Neural cell (in vitro differentiated cells): ENCODE results near the gene STARD9.
A peak's percentile ranks its signal among the peaks of the same experiment; 100 is the strongest.

Experiments used
- CTCF ChIP-seq: fragments of 450-650 bp; IDR thresholded peaks from 2 replicates; pipeline ENCODE4 v1.5.1; 2014; ENCODE audit warnings: antibody characterized with exemption, mild to moderate bottlenecking, moderate library complexity; ENCODE audit not compliant: poor library complexity, severe bottlenecking
- EP300 ChIP-seq: fragments of 450-650 bp; conservative IDR thresholded peaks from 2 replicates; pipeline ENCODE4 v1.6.1; 2014; ENCODE audit warnings: antibody characterized with exemption, mild to moderate bottlenecking, moderate library complexity; ENCODE audit not compliant: poor library complexity, severe bottlenecking
- EZH2 ChIP-seq: fragments of 200-600, 300-800 bp; shearing (Covaris generic), sonication (generic); IDR thresholded peaks from 2 replicates; pipeline ENCODE4 v1.6.1; 2014; ENCODE audit warnings: antibody characterized with exemption, low read length, borderline replicate concordance, mild to moderate bottlenecking; ENCODE audit not compliant: insufficient read depth, poor library complexity, severe bottlenecking
- MXI1 ChIP-seq: fragments of 450-650 bp; conservative IDR thresholded peaks from 2 replicates; pipeline ENCODE4 v1.6.1; 2014; ENCODE audit warnings: antibody characterized with exemption, mild to moderate bottlenecking; ENCODE audit not compliant: poor library complexity, severe bottlenecking
- POLR2AphosphoS5 ChIP-seq: IDR thresholded peaks from 2 replicates; pipeline ENCODE4 v1.6.1; 2012
- RAD21 ChIP-seq: fragments of 450-650 bp; conservative IDR thresholded peaks from 2 replicates; pipeline ENCODE4 v1.6.1; 2014; ENCODE audit warnings: antibody characterized with exemption, mild to moderate bottlenecking, moderate library complexity
- REST ChIP-seq: IDR thresholded peaks from 2 replicates; pipeline ENCODE4 v1.6.1; 2012; ENCODE audit warnings: borderline replicate concordance
- SMC3 ChIP-seq: fragments of 450-650 bp; conservative IDR thresholded peaks from 2 replicates; pipeline ENCODE4 v1.6.1; 2014; ENCODE audit warnings: antibody characterized with exemption, mild to moderate bottlenecking, moderate library complexity; ENCODE audit not compliant: poor library complexity
- TAF1 ChIP-seq: IDR thresholded peaks from 2 replicates; pipeline ENCODE4 v1.6.1; 2012; ENCODE audit warnings: low read depth

GRCh38 chr15:42736793-42737528 lies 161.6 kb downstream of the STARD9 start, which contains the start of gene CDAN1:
- peak; percentile 42 for TF ChIP-seq SMC3
- peak; percentile 44 for TF ChIP-seq CTCF
- peak; percentile 78 for TF ChIP-seq POLR2AphosphoS5
- no peak for TF ChIP-seq EZH2
- no peak for TF ChIP-seq TAF1
- no peak for TF ChIP-seq EP300
- TF ChIP-seq REST: no peak
- no peak for TF ChIP-seq RAD21
- peak; percentile 74 for TF ChIP-seq MXI1
